Naive thymus-derived CD4-positive, alpha-beta T cell (primary cell): ENCODE measurements around the gene PPM1H. TPM values are rescaled to one million over a fixed set of nuclear protein-coding genes. Genes with fewer than 3 reads are reported as not detected.

Experiments
- ATAC-seq: fragments of 150-1000 bp; cut with Tn5 transposase; 2 replicates; pipeline ENCODE4 v1.10.0; 2021; ENCODE audit warnings: mild to moderate bottlenecking, moderate library complexity
- CTCF ChIA-PET: fragments of 350-600 bp; sonication (Branson Sonifier 250); formaldehyde crosslinking; loops from one replicate; lab custom pipeline; 2021; ENCODE audit warnings: antibody characterized with exemption; lab: Charles Lee
- POLR2A ChIA-PET: fragments of 350-600 bp; sonication (Branson Sonifier 250); formaldehyde crosslinking; loops from one replicate; lab custom pipeline; 2021; ENCODE audit warnings: antibody characterized with exemption, inconsistent platforms; lab: Charles Lee
- DNase-seq, 9 donors: peaks; one replicate each; pipeline versions ENCODE4 v3.0.0 to v3.0.0-alpha.2; 2020 to 2022; ENCODE audit warnings: mixed read lengths in 1 of 9
- H3K27ac ChIP-seq: one replicate; pipeline ENCODE4 v1.7.0; 2013; ENCODE audit warnings: mild to moderate bottlenecking, low read depth, low read length, moderate library complexity
- H3K27me3 ChIP-seq, 2 donors: one replicate each; pipeline ENCODE4 v1.7.0; 2013; ENCODE audit warnings: low read length in 2 of 2, mild to moderate bottlenecking in 2 of 2, moderate library complexity in 2 of 2; ENCODE audit not compliant: control insufficient read depth in 2 of 2, insufficient read depth in 2 of 2
- H3K36me3 ChIP-seq, 3 experiments: 1 replicate in 2 of 3; 2 replicates in 1 of 3; pipeline ENCODE4 v1.7.0; 2013; ENCODE audit warnings: low read length in 3 of 3, mild to moderate bottlenecking in 3 of 3, moderate library complexity in 1 of 3; ENCODE audit not compliant: insufficient read depth in 3 of 3, control insufficient read depth in 2 of 3
- H3K4me1 ChIP-seq, 2 donors: one replicate each; pipeline ENCODE4 v1.7.0; 2013; ENCODE audit warnings: low read length in 2 of 2, mild to moderate bottlenecking in 2 of 2, moderate library complexity in 1 of 2; ENCODE audit not compliant: control insufficient read depth in 2 of 2, insufficient read depth in 2 of 2
- H3K4me3 ChIP-seq: 2 replicates; pipeline ENCODE4 v1.7.0; 2013; ENCODE audit warnings: mild to moderate bottlenecking, low read length
- H3K9me3 ChIP-seq, 3 experiments: 1 replicate in 2 of 3; 2 replicates in 1 of 3; pipeline ENCODE4 v1.7.0; 2013; ENCODE audit warnings: low read length in 3 of 3; ENCODE audit not compliant: control insufficient read depth in 2 of 3
- H3K27ac Mint-ChIP-seq, 9 donors: one replicate each; pipeline ENCODE4 v1.8.0; 2020 to 2022; ENCODE audit warnings: mixed read lengths in 9 of 9, mild to moderate bottlenecking in 8 of 9, moderate library complexity in 5 of 9, inconsistent platforms in 2 of 9
- H3K27me3 Mint-ChIP-seq, 5 donors: one replicate each; pipeline ENCODE4 v1.8.0; 2021 to 2022; ENCODE audit warnings: mixed read lengths in 5 of 5, mild to moderate bottlenecking in 1 of 5
- H3K36me3 Mint-ChIP-seq, 5 donors: one replicate each; pipeline ENCODE4 v1.8.0; 2020 to 2022; ENCODE audit warnings: mixed read lengths in 5 of 5, mild to moderate bottlenecking in 3 of 5, inconsistent platforms in 1 of 5
- H3K4me1 Mint-ChIP-seq, 7 donors: one replicate each; pipeline ENCODE4 v1.8.0; 2020 to 2022; ENCODE audit warnings: mixed read lengths in 7 of 7, mild to moderate bottlenecking in 3 of 7, inconsistent platforms in 1 of 7
- H3K4me3 Mint-ChIP-seq, 10 donors: one replicate each; pipeline ENCODE4 v1.8.0; 2020 to 2022; ENCODE audit warnings: mild to moderate bottlenecking in 10 of 10, mixed read lengths in 10 of 10, moderate library complexity in 6 of 10, inconsistent platforms in 2 of 10
- H3K9me3 Mint-ChIP-seq, 11 donors: one replicate each; pipeline ENCODE4 v1.8.0; 2020 to 2022; ENCODE audit warnings: mixed read lengths in 11 of 11, mild to moderate bottlenecking in 4 of 11, inconsistent platforms in 1 of 11, moderate library complexity in 1 of 11
- intact Hi-C, 2 donors: fragments of 100-400 bp; cut with micrococcal nuclease; formaldehyde crosslinking; loops; one replicate each; pipeline ENCODE4 v1.15.1; 2023
- polyA plus RNA-seq, 2 donors: library from polyadenylated mRNA; unstranded; fragments of 300-500 nt; fragmentation: Illumina TruSeq; gene quantifications; one replicate each; pipeline ENCODE4 v1.2.3, GENCODE V29; 2021
- total RNA-seq, 6 experiments: library from RNA in 5 of 6; stranded (reverse) in 5 of 6; gene quantifications; 1 replicate in 5 of 6; 2 replicates in 1 of 6; pipeline ENCODE4 v1.2.3 and lab custom pipeline; 2021 to 2026

Gene PPM1H
- total and polyA plus RNA-seq, 7 experiments from 2014 or later: 0.08 to 2.1 (median 0.34) TPM; not detected in 4

- H3K36me3 ChIP-seq: no peaks in the 10 kb centered on the region
- intact Hi-C loops: no loop called here
- Mint-ChIP-seq H3K27me3 (peaks cover 0 to 29% (median 14%) of the 10 kb centered on the region in 5 donors), H3K9me3 (peaks cover 0 to 3% (median 0%) of the 10 kb centered on the region in 11 donors), H3K4me1 (no peaks in the 10 kb centered on the region), H3K27ac (no peak overlapping the region), H3K4me3 (no peak overlapping the region), H3K36me3 (no peaks in the 10 kb centered on the region)
- CTCF ChIA-PET: no interaction called here
- H3K27ac ChIP-seq: no peak overlapping the region
- DNase-seq (no peak), ATAC-seq (no peak)
- POLR2A ChIA-PET: no interaction called here
- no peak overlapping the region for H3K4me3 ChIP-seq
- no peaks in the 10 kb centered on the region for H3K9me3 ChIP-seq
- no peaks in the 10 kb centered on the region for H3K4me1 ChIP-seq
- H3K27me3 ChIP-seq: no peaks in the 10 kb centered on the region
Measured at GRCh38 chr12:62919838-62920237, 15.1 kb downstream of the PPM1H start.

- no peaks in the 10 kb centered on the region for H3K36me3 ChIP-seq
- CTCF ChIA-PET: no interaction called here
- Mint-ChIP-seq H3K9me3 (peaks cover 0 to 4% (median 0%) of the 10 kb centered on the region in 11 donors), H3K4me3 (no peak overlapping the region), H3K4me1 (no peaks in the 10 kb centered on the region), H3K27ac (no peak overlapping the region), H3K27me3 (peaks cover 0 to 27% (median 12%) of the 10 kb centered on the region in 5 donors), H3K36me3 (no peaks in the 10 kb centered on the region)
- no peak overlapping the region for H3K4me3 ChIP-seq
- no peak overlapping the region for H3K27ac ChIP-seq
- DNase-seq (no peak), ATAC-seq (no peak)
- no peaks in the 10 kb centered on the region for H3K9me3 ChIP-seq
- POLR2A ChIA-PET: no interaction called here
- H3K4me1 ChIP-seq: no peaks in the 10 kb centered on the region
- H3K27me3 ChIP-seq: no peaks in the 10 kb centered on the region
- intact Hi-C loops: no loop called here
Measured at GRCh38 chr12:62917926-62918325, 17.0 kb downstream of the PPM1H start.

GRCh38 chr12:62916632-62917425 lies 18.1 kb downstream of the PPM1H start:
- POLR2A ChIA-PET: no interaction called here
- Mint-ChIP-seq H3K27ac (no peak overlapping the region), H3K27me3 (peaks cover 3 to 25% (median 15%) of the 10 kb centered on the region in 5 donors), H3K9me3 (peaks cover 0 to 4% (median 0%) of the 10 kb centered on the region in 11 donors), H3K4me3 (no peak overlapping the region), H3K36me3 (no peaks in the 10 kb centered on the region), H3K4me1 (no peaks in the 10 kb centered on the region)
- CTCF ChIA-PET: no interaction called here
- no peak overlapping the region for H3K27ac ChIP-seq
- intact Hi-C loops: no loop called here
- H3K27me3 ChIP-seq: no peaks in the 10 kb centered on the region
- H3K36me3 ChIP-seq: no peaks in the 10 kb centered on the region
- DNase-seq (no peak), ATAC-seq (no peak)
- H3K9me3 ChIP-seq: no peaks in the 10 kb centered on the region
- H3K4me3 ChIP-seq: no peak overlapping the region
- no peaks in the 10 kb centered on the region for H3K4me1 ChIP-seq

GRCh38 chr12:62915204-62915529 lies 19.8 kb downstream of the PPM1H start:
- H3K36me3 ChIP-seq: no peaks in the 10 kb centered on the region
- H3K4me3 ChIP-seq: no peak overlapping the region
- H3K27me3 ChIP-seq: no peaks in the 10 kb centered on the region
- no peak overlapping the region for H3K27ac ChIP-seq
- no peaks in the 10 kb centered on the region for H3K4me1 ChIP-seq
- peaks cover 0 to 2% (median 0%) of the 10 kb centered on the region in 11 donors for H3K9me3 Mint-ChIP-seq
- H3K27me3 Mint-ChIP-seq: peaks cover 3 to 25% (median 11%) of the 10 kb centered on the region in 5 donors
- H3K27ac Mint-ChIP-seq: no peak overlapping the region
- H3K9me3 ChIP-seq: no peaks in the 10 kb centered on the region
- intact Hi-C loops: no loop called here
- DNase-seq (no peak), ATAC-seq (no peak)
- no peaks in the 10 kb centered on the region for H3K36me3 Mint-ChIP-seq
- CTCF ChIA-PET: no interaction called here
- POLR2A ChIA-PET: no interaction called here
- no peak overlapping the region for H3K4me3 Mint-ChIP-seq
- no peaks in the 10 kb centered on the region for H3K4me1 Mint-ChIP-seq

GRCh38 chr12:62914443-62915203 lies 20.3 kb downstream of the PPM1H start:
- Mint-ChIP-seq H3K9me3 (peaks cover 0 to 2% (median 0%) of the 10 kb centered on the region in 11 donors), H3K27me3 (peaks cover 7 to 25% (median 11%) of the 10 kb centered on the region in 5 donors), H3K4me3 (no peak overlapping the region), H3K27ac (no peak overlapping the region), H3K4me1 (no peaks in the 10 kb centered on the region), H3K36me3 (no peaks in the 10 kb centered on the region)
- POLR2A ChIA-PET: no interaction called here
- H3K4me1 ChIP-seq: no peaks in the 10 kb centered on the region
- no peak overlapping the region for H3K4me3 ChIP-seq
- H3K27ac ChIP-seq: no peak overlapping the region
- intact Hi-C loops: no loop called here
- H3K27me3 ChIP-seq: no peaks in the 10 kb centered on the region
- no peak for DNase-seq
- no peaks in the 10 kb centered on the region for H3K9me3 ChIP-seq
- CTCF ChIA-PET: no interaction called here
- no peaks in the 10 kb centered on the region for H3K36me3 ChIP-seq
- ATAC-seq: peak; percentile 50

- Mint-ChIP-seq H3K4me1 (no peaks in the 10 kb centered on the region), H3K27me3 (peaks cover 10 to 28% (median 15%) of the 10 kb centered on the region in 5 donors), H3K4me3 (no peak overlapping the region), H3K9me3 (peaks cover 0 to 2% (median 0%) of the 10 kb centered on the region in 11 donors), H3K27ac (no peak overlapping the region), H3K36me3 (no peaks in the 10 kb centered on the region)
- Histone ChIP-seq H3K36me3 (no peaks in the 10 kb centered on the region), H3K4me3 (no peak overlapping the region), H3K27ac (no peak overlapping the region), H3K27me3 (no peaks in the 10 kb centered on the region), H3K9me3 (no peaks in the 10 kb centered on the region), H3K4me1 (no peaks in the 10 kb centered on the region)
- ATAC-seq: no peak
- intact Hi-C loops: no loop called here
- POLR2A ChIA-PET: no interaction called here
- CTCF ChIA-PET: no interaction called here
- DNase-seq: no peak
Measured at GRCh38 chr12:62913380-62913779, 21.6 kb downstream of the PPM1H start.
